Stimulated activated CD8-positive, alpha-beta memory T cell treated with anti-CD3 and anti-CD28 coated beads, Interleukin-15, amount 100 ng/mL, for 1 hour (primary cell): ENCODE data around the gene RTP5.

Experiments used
- DNase-seq: peaks from one replicate; pipeline ENCODE4 v3.0.0-alpha.2; 2020; ENCODE audit warnings: low read depth

Gene RTP5

DNA sequence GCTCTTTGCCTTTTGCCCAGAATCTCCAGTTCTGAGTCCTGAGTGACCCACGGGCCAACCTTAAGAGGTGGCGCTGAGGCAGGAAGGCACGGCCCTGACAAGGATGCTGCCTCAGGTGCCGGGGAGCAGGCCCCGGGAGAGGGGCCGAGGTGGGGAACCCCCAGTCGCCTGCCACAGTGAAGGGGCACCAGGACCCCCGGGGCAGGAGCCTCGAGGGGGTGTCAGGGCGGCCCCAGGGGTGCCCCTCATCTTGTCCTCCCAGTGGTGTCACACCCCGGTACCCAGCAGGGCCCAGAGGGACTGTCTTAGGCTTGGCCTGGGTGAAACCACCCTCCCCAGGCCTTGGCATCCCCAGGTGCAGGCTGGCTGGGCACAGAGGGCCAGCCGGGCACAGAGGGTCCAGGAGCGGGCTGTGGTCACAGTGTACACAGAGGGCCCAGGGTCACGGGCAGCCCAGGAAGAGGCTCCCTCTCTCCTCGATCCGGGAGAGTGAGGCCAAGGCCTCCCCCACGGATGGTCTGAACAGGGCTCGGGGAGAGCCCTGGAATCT is 11.9 kb upstream of the RTP5 start:
- no peak for DNase-seq

GRCh38 chr2:241858206-241859016 is 11.1 kb upstream of the RTP5 start, which contains the start of gene PDCD1:
Gene PDCD1 (minus strand): TSS chr2:241858894. CDS start chr2:241858838, 56 bp downstream.
- no peak for DNase-seq

- no peak for DNase-seq
Observed at GRCh38 chr2:241859017-241859435, 10.5 kb upstream of the RTP5 start.

DNA sequence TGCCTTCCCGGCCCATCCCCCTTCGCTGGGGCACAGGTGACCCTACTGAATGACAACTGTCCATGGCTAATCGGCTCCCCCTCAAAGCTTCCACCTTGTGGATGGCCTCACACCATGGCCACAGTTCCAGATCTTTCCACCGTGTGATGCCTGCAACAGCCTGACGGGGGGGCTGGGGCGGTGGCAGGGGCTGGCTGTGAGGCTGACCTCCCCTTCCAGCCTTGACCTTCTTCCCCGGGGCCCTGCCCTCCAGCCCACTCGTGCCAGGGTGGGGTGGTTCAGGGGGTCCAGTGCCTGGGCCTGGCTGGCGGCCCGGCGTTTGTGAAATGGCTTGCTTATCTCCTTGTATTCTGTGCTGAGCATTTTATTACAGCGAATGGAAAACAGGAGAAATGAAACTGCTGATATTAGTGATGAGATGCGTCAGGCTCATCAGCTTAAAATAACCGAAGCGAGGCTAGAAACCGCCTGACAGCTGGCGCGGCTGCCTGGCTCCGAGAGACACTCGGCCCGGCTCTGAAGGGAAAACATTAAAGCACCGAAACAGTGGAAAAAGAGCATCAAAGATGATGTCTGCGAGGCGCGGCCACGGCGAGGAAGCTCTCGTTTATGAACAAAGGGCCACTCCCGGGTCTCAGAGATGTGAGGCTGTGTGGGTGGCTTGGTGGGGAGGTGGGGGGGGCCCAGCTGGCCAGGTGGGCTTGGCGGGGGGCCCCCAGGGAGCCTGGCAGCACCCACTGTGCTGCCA is 9.9 kb upstream of the RTP5 start:
- DNase-seq = peak; percentile 24

- no peak for DNase-seq
Observed at GRCh38 chr2:241860184-241861078, 9.1 kb upstream of the RTP5 start.

- no peak for DNase-seq
Observed at GRCh38 chr2:241861264-241861663, 8.3 kb upstream of the RTP5 start.

DNA sequence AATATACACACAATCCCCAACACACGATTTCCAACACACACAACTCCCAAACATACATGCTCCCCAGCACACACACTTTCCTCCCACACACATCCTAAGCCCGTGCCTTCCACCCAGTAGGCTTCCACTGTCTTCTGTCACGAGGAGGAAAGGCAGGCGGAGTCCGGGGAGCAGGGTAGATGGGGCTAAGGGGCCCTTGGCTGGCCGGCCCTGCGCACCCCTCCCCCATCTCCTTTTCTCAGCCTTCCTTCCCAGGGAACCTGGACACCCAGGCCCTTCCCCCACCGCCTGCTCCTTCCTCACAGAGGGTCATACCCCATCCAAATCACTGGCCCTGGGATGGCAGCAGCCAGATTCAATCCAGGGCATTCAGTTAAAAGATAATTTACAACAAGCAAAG is 7.4 kb upstream of the RTP5 start:
- DNase-seq = no peak

DNA sequence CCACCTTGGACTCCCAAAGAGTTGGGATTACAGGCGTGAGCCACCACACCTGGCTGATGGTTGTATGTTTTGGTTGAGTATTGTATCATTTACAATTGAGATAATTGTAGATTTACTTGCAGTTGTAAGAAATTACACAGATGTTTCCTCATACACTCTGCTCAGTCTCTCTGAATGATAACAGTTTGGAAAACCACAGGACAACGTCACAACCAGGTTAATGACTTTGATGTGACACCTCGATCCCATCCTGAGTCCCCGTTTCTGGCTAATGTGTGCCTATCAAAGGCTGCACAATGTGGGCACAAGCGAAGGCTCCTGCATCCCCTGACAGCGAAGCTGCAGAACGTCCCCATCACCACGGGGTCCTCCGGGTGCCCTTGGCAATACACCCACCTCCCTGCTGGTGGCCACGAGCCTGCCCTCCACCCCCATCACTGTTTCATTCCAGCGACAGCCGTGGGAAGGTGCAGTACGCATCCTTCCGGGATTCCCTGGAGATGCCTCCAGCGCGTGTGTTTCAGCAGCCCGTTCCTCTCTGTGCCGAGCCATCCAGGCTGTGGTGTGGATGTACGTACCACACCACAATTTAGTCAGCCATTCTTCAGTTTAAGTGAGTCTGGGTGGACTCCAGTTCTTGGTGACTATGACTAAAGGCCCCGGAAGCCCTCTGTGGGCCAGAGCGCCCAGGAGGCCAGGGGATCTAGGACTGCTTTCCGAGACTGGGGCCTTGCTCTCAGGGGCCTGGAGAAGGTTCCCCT is 6.6 kb upstream of the RTP5 start:
- no peak for DNase-seq

GRCh38 chr2:241863536-241863954 is 6.0 kb upstream of the RTP5 start:
- DNase-seq = no peak

DNA sequence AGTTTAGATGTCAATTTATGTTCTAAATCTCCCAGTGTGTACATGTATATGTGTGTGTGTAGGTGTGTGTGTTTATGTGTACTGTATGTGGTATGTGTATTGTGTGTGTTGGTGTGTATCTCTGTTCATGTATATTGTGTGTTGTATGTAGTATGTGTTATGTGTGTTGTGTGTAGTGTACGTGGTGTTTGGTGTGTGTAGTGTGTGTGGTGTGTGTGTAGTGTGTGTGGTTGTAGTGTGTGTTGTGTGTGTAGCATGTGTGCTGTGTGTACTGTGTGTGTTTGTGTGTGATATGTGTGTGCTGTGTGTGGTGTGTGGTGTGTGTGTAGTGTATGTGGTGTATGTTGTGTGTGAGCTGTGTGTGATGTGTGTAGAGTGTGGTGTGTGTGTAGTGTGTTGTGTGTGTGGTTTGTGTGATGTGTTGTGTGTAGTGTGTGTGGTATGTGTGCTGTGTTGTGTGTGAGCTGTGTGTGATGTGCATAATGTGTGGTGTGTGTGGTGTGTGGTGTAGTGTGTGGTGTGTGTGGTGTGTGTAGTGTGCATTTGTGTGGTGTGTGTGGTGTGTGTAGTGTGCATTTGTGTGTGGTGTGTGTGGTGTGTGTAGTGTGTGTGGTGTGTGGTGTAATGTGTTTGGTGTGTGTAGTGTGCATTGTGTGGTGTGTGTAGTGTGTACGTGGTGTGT is 5.2 kb upstream of the RTP5 start:
- no peak for DNase-seq

GRCh38 chr2:241864850-241865213 is 4.7 kb upstream of the RTP5 start:
- no peak for DNase-seq

GRCh38 chr2:241865416-241865956 is 4.0 kb upstream of the RTP5 start:
- no peak for DNase-seq

GRCh38 chr2:241865957-241866789 is 3.4 kb upstream of the RTP5 start:
- DNase-seq = no peak

DNA sequence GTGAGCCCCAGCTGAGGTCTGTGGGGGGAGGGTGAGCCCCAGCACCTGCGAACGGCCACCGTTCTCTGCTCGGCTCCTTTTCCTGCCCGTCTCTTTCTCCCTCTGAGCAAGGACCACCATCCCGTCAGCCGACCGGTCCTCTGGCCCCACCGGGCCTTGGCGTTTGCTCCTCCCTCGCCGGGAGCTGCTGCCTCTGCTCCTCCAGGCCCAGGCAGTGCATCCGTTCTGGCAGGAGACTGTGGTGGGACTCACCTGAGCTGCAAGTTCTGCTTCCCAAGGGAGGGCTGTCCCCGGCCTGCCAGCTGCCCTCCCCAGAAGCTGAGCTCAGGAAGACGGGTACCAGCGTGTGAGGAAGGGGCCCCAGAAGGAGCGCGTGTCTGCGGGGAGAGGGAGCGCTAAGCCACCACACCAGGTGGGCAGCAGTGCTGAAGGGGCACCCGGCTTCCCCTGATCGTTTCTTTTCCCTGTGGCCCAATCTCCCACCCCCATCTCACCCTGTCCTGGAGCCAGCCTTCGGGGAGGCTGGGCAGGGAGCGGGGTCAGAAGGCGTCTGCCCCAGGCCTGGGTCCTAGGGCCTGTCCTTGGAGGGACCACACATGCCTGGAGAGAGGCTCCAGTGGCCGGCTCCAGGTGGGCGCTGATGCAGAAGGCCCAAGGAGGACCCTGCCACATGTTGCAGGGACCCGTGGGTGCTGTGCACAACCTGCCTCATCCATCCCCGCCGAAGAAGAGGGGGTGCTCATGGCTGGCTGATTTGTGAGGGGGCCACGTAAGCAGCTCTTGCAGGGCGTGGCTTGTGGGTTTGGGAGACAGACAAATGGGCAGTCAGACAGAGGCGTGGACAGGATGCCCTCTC is 2.5 kb upstream of the RTP5 start:
- DNase-seq = no peak

DNA sequence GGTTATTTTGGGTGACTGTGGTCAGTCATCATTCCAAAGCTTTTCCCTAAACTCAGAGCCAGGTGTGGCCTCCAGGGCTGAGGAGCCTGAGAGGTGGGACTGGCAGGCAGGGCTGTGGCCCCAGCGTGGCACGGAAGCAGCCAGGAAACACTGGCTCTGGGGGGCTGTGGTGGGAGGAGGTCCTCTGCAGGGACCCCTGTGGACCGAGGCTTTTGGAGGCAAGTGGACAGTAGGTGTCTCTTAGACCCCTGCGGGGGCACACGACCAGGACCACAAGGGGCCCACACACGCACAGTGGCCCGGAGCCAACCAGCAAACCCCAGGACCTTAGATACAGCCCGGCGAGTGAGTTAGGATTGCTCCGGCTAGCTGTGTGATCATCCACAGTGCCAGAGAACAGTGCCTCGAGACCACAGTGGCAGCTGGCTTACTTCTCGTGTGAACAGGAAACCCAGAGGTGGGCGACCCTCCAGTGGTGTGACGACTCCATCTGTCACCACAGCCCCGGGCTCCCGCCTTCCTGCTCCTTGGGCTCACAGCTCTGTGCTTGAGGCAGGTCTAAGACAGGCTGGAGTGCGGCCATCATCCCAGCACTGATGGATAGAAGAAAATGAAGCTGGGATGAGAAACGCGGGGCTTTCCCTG is 1.6 kb upstream of the RTP5 start:
- no peak for DNase-seq

GRCh38 chr2:241868661-241869081 is 858 bp upstream of the RTP5 start:
- DNase-seq = no peak

DNA sequence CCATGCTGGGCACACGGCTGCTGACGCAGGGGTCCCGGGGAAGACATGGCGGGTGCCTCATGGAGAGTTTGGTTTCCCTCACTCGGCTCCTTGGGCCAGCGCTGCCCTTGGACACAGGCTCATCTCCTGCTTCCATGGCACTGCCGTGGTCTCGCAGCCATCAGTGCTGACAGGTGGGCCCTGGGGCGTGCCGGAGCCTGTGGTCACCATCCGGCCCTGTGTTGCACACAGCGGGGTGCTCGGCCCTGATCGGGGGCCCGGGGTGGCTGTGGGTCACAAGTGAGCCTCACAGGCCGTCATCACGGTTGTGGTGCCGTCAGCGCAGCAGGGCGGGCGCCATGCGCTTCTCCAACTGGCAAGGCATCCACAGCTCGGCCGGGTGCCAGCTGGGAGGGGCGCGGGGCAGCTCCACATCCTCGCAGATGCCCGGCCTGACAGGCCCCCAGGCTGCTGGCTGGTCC is 582 bp downstream of the RTP5 start:
- DNase-seq = no peak
